Immature natural killer cell (primary cell): Measurements from ENCODE around the gene NOS1AP. TPM values are rescaled to one million over a fixed set of nuclear protein-coding genes. Genes with fewer than 3 reads are reported as not detected.

Experiments used
- DNase-seq, 3 donors: peaks; one replicate each; pipeline ENCODE4 v3.0.0; 2022; ENCODE audit warnings: mixed read lengths in 1 of 3
- H3K27ac Mint-ChIP-seq, 6 donors: one replicate each; pipeline ENCODE4 v1.8.0; 2020; ENCODE audit warnings: mixed read lengths in 6 of 6, mild to moderate bottlenecking in 5 of 6, inconsistent platforms in 4 of 6, moderate library complexity in 3 of 6
- H3K27me3 Mint-ChIP-seq, 3 donors: one replicate each; pipeline ENCODE4 v1.8.0; 2020 to 2021; ENCODE audit warnings: low read depth in 3 of 3, mild to moderate bottlenecking in 3 of 3, mixed read lengths in 3 of 3, moderate library complexity in 3 of 3, inconsistent platforms in 1 of 3
- H3K36me3 Mint-ChIP-seq, 3 donors: one replicate each; pipeline ENCODE4 v1.8.0; 2020; ENCODE audit warnings: mixed read lengths in 3 of 3, inconsistent platforms in 2 of 3, mild to moderate bottlenecking in 2 of 3
- H3K4me1 Mint-ChIP-seq, 2 donors: one replicate each; pipeline ENCODE4 v1.8.0; 2020; ENCODE audit warnings: inconsistent platforms in 2 of 2, mild to moderate bottlenecking in 2 of 2, mixed read lengths in 2 of 2, moderate library complexity in 1 of 2
- H3K4me3 Mint-ChIP-seq, 5 donors: one replicate each; pipeline ENCODE4 v1.8.0; 2020; ENCODE audit warnings: mild to moderate bottlenecking in 5 of 5, mixed read lengths in 5 of 5, inconsistent platforms in 3 of 5, moderate library complexity in 3 of 5
- H3K9me3 Mint-ChIP-seq, 6 donors: one replicate each; pipeline ENCODE4 v1.8.0; 2020; ENCODE audit warnings: mild to moderate bottlenecking in 6 of 6, mixed read lengths in 6 of 6, inconsistent platforms in 4 of 6, moderate library complexity in 3 of 6
- polyA plus RNA-seq, 3 donors: library from polyadenylated mRNA; unstranded; fragments of 300-500 nt; fragmentation: Illumina TruSeq; gene quantifications; one replicate each; pipeline ENCODE4 v1.2.3, GENCODE V29; 2021

Gene NOS1AP
- polyA plus RNA-seq, 3 donors from 2014 or later, result not detected

- no peak overlapping the region for H3K27ac Mint-ChIP-seq
- no peak for DNase-seq
- H3K9me3 Mint-ChIP-seq, result no peaks in the 10 kb centered on the region
- H3K27me3 Mint-ChIP-seq, result peaks cover 0 to 2% (median 2%) of the 10 kb centered on the region in 3 donors
- no peaks in the 10 kb centered on the region for H3K36me3 Mint-ChIP-seq
- peaks cover 6 to 8% of the 10 kb centered on the region in 2 donors for H3K4me1 Mint-ChIP-seq
- H3K4me3 Mint-ChIP-seq, result no peak overlapping the region
Observed at GRCh38 chr1:162367772-162368171, 298.3 kb downstream of the NOS1AP start.

GRCh38 chr1:162368451-162368850 is 299.0 kb downstream of the NOS1AP start:
- H3K4me3 Mint-ChIP-seq, result no peak overlapping the region
- peaks cover 0 to 2% (median 2%) of the 10 kb centered on the region in 3 donors for H3K27me3 Mint-ChIP-seq

GRCh38 chr1:162369571-162369970 is 300.1 kb downstream of the NOS1AP start:
- H3K4me1 Mint-ChIP-seq, result peaks cover 9 to 11% of the 10 kb centered on the region in 2 donors
- H3K36me3 Mint-ChIP-seq, result no peaks in the 10 kb centered on the region
- H3K9me3 Mint-ChIP-seq, result no peaks in the 10 kb centered on the region

More at GRCh38 chr1:162368451-162368850, 299.0 kb downstream of the NOS1AP start:
- no peaks in the 10 kb centered on the region for H3K36me3 Mint-ChIP-seq
- H3K27ac Mint-ChIP-seq, result no peak overlapping the region
- H3K9me3 Mint-ChIP-seq, result no peaks in the 10 kb centered on the region
- peaks cover 9 to 11% of the 10 kb centered on the region in 2 donors for H3K4me1 Mint-ChIP-seq
- DNase-seq, result no peak

GRCh38 chr1:162370161-162370560 is 300.7 kb downstream of the NOS1AP start:
- peaks cover 9 to 11% of the 10 kb centered on the region in 2 donors for H3K4me1 Mint-ChIP-seq
- no peak for DNase-seq
- H3K4me3 Mint-ChIP-seq, result no peak overlapping the region
- no peaks in the 10 kb centered on the region for H3K36me3 Mint-ChIP-seq
- peaks cover 0 to 2% (median 2%) of the 10 kb centered on the region in 3 donors for H3K27me3 Mint-ChIP-seq
- H3K27ac Mint-ChIP-seq, result no peak overlapping the region
- no peaks in the 10 kb centered on the region for H3K9me3 Mint-ChIP-seq

More at GRCh38 chr1:162369571-162369970, 300.1 kb downstream of the NOS1AP start:
- DNase-seq, result no peak
- no peak overlapping the region for H3K27ac Mint-ChIP-seq
- H3K4me3 Mint-ChIP-seq, result no peak overlapping the region
- peaks cover 0 to 2% (median 2%) of the 10 kb centered on the region in 3 donors for H3K27me3 Mint-ChIP-seq

- no peak for DNase-seq
- H3K27me3 Mint-ChIP-seq, result peaks cover 0 to 2% (median 2%) of the 10 kb centered on the region in 3 donors
- H3K4me3 Mint-ChIP-seq, result no peak overlapping the region
- H3K27ac Mint-ChIP-seq, result no peak overlapping the region
- H3K4me1 Mint-ChIP-seq, result peaks cover 9 to 11% of the 10 kb centered on the region in 2 donors
- no peaks in the 10 kb centered on the region for H3K9me3 Mint-ChIP-seq
- no peaks in the 10 kb centered on the region for H3K36me3 Mint-ChIP-seq
Observed at GRCh38 chr1:162370721-162371120, 301.2 kb downstream of the NOS1AP start.

- no peak overlapping the region for H3K4me3 Mint-ChIP-seq
- H3K27me3 Mint-ChIP-seq, result peaks cover 0 to 2% (median 0%) of the 10 kb centered on the region in 3 donors
- H3K4me1 Mint-ChIP-seq, result peaks cover 9 to 11% of the 10 kb centered on the region in 2 donors
- no peak for DNase-seq
- H3K27ac Mint-ChIP-seq, result peak overlapping the region in 1 of 6 donors; percentile 51
- no peaks in the 10 kb centered on the region for H3K36me3 Mint-ChIP-seq
- H3K9me3 Mint-ChIP-seq, result no peaks in the 10 kb centered on the region
Observed at GRCh38 chr1:162371611-162372010, 302.1 kb downstream of the NOS1AP start.

- no peak overlapping the region for H3K4me3 Mint-ChIP-seq
- no peaks in the 10 kb centered on the region for H3K36me3 Mint-ChIP-seq
- peak overlapping the region in 2 of 6 donors; percentile 31 to 69 for H3K27ac Mint-ChIP-seq
- H3K27me3 Mint-ChIP-seq, result peaks cover 0 to 1% (median 0%) of the 10 kb centered on the region in 3 donors
- no peaks in the 10 kb centered on the region for H3K9me3 Mint-ChIP-seq
- peaks cover 9 to 11% of the 10 kb centered on the region in 2 donors for H3K4me1 Mint-ChIP-seq
- no peak for DNase-seq
Observed at GRCh38 chr1:162372159-162373071, 302.9 kb downstream of the NOS1AP start.

- Mint-ChIP-seq H3K9me3 (no peaks in the 10 kb centered on the region), H3K4me1 (peaks cover 9 to 11% of the 10 kb centered on the region in 2 donors), H3K27ac (peak overlapping the region in 1 of 6 donors; percentile 69), H3K4me3 (no peak overlapping the region), H3K27me3 (no peaks in the 10 kb centered on the region), H3K36me3 (no peaks in the 10 kb centered on the region)
- no peak for DNase-seq
Observed at GRCh38 chr1:162373072-162373427, 303.6 kb downstream of the NOS1AP start.

GRCh38 chr1:162373541-162374260 is 304.2 kb downstream of the NOS1AP start:
- no peak for DNase-seq
- Mint-ChIP-seq H3K36me3 (no peaks in the 10 kb centered on the region), H3K4me1 (peaks cover 9 to 11% of the 10 kb centered on the region in 2 donors), H3K9me3 (no peaks in the 10 kb centered on the region), H3K27me3 (no peaks in the 10 kb centered on the region), H3K4me3 (no peak overlapping the region), H3K27ac (no peak overlapping the region)

GRCh38 chr1:162374406-162374805 is 304.9 kb downstream of the NOS1AP start:
- Mint-ChIP-seq H3K27ac (no peak overlapping the region), H3K27me3 (no peaks in the 10 kb centered on the region), H3K36me3 (no peaks in the 10 kb centered on the region), H3K9me3 (no peaks in the 10 kb centered on the region), H3K4me1 (peaks cover 9 to 11% of the 10 kb centered on the region in 2 donors), H3K4me3 (no peak overlapping the region)
- DNase-seq, result no peak

- H3K4me1 Mint-ChIP-seq, result peaks cover 9 to 11% of the 10 kb centered on the region in 2 donors
- DNase-seq, result no peak
- H3K27ac Mint-ChIP-seq, result no peak overlapping the region
- H3K27me3 Mint-ChIP-seq, result no peaks in the 10 kb centered on the region
- H3K36me3 Mint-ChIP-seq, result no peaks in the 10 kb centered on the region
- no peak overlapping the region for H3K4me3 Mint-ChIP-seq
- no peaks in the 10 kb centered on the region for H3K9me3 Mint-ChIP-seq
Observed at GRCh38 chr1:162375463-162375862, 306.0 kb downstream of the NOS1AP start.

GRCh38 chr1:162376691-162377090 is 307.2 kb downstream of the NOS1AP start, which contains the start of gene SPATA46:
Gene SPATA46 (minus strand): TSS chr1:162376854. CDS start chr1:162376790, 64 bp downstream.
- Mint-ChIP-seq H3K9me3 (no peaks in the 10 kb centered on the region), H3K4me3 (no peak within 1 kb of the TSS), H3K27ac (no peak within 1 kb of the TSS), H3K36me3 (no peaks in the 10 kb centered on the region), H3K4me1 (peaks cover 9 to 11% of the 10 kb centered on the region in 2 donors), H3K27me3 (no peaks in the 10 kb centered on the region)
- no peak for DNase-seq

- Mint-ChIP-seq H3K4me1 (no peaks in the 10 kb centered on the region), H3K27ac (no peak overlapping the region), H3K4me3 (no peak overlapping the region), H3K36me3 (no peaks in the 10 kb centered on the region), H3K9me3 (no peaks in the 10 kb centered on the region), H3K27me3 (peaks cover 0 to 1% (median 0%) of the 10 kb centered on the region in 3 donors)
- no peak for DNase-seq
Observed at GRCh38 chr1:162380061-162380846, 310.8 kb downstream of the NOS1AP start.
